Measurements from ENCODE around the gene GAGE12J. TPM values are rescaled to one million over a fixed set of nuclear protein-coding genes. Genes with fewer than 3 reads are reported as not detected.
A peak's percentile ranks its signal among the peaks of the same experiment; 100 is the strongest.
"Not testable (repeated sequence)": the region's sequence is repeated elsewhere in the genome, so short reads cannot be mapped to it uniquely, and the experiment has no call there.

GAGE12J gene
- total and polyA plus RNA-seq, 3 donors from 2014 or later: 8.5 to 14.2 TPM; not detected in 1

DNA sequence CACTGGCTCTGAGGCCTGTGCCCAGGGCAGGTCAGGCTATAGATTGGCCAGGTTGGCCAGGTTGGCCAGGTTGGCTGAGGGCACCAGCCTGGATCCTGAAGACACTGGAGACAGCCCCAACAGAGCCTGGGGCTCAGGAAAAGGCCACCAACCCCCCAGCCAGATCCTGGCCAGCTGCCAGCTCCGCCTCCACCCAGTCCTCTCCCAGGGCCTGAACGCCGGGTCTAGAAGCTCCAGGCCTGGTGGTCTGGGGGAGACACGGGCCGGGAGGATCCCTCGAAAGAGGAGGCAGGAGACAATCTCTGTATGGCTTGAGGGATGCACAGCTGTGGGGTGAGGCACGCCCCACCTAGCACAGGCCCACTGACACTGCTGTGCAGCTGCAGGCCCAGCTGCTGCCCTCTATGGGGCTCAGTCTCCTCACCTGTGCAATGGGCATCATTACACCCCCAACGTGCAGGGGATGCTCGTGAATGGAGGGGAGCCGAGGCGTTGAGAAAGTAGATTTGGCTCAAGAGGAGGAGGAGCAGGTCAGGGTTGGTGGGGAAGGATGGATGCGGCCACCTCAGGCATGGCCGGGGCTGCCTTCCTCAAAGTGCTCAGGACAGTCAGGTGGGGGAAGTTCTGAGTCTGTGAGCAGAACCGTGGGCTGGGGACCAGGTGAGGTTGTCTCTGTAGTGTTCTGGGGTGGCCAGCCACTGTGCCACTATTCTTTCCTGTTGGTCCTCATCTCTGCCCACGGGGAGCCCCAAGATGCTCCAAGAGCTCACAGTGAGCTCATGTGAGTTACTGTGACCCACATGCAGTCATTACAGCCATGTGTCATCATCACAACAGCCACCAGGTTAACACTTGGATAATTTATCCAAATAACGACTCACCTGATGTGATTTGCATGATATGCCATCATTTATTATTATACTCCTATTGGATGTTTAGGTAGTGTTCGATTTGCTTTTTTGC is 29.2 kb upstream of the GAGE12J start:
- Histone ChIP-seq H3K27ac (no peak overlapping the region), H3K27me3 (no peaks in the 10 kb centered on the region), H3K36me3 (ENCODE audit: low read depth, missing control alignments) (no peaks in the 10 kb centered on the region), H3K4me1 (no peaks in the 10 kb centered on the region), H3K9me3 (no peaks in the 10 kb centered on the region), H3K4me3 (no peak overlapping the region)
- intact Hi-C loops (cut with DNase I; ENCODE audit: low total_unique reads): no loop called here
- no peak for TF ChIP-seq POLR2A (IDR thresholded peaks at IDR 0.05)
- TF ChIP-seq, protein P1, sequence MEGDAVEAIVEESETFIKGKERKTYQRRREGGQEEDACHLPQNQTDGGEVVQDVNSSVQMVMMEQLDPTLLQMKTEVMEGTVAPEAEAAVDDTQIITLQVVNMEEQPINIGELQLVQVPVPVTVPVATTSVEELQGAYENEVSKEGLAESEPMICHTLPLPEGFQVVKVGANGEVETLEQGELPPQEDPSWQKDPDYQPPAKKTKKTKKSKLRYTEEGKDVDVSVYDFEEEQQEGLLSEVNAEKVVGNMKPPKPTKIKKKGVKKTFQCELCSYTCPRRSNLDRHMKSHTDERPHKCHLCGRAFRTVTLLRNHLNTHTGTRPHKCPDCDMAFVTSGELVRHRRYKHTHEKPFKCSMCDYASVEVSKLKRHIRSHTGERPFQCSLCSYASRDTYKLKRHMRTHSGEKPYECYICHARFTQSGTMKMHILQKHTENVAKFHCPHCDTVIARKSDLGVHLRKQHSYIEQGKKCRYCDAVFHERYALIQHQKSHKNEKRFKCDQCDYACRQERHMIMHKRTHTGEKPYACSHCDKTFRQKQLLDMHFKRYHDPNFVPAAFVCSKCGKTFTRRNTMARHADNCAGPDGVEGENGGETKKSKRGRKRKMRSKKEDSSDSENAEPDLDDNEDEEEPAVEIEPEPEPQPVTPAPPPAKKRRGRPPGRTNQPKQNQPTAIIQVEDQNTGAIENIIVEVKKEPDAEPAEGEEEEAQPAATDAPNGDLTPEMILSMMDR (IDR thresholded peaks at IDR 0.05): no peak
- no peak for DNase-seq
- 77 to 83% methylated on average over 8 to 16 of the region's 17 CpGs for WGBS, 2 donors

DNA sequence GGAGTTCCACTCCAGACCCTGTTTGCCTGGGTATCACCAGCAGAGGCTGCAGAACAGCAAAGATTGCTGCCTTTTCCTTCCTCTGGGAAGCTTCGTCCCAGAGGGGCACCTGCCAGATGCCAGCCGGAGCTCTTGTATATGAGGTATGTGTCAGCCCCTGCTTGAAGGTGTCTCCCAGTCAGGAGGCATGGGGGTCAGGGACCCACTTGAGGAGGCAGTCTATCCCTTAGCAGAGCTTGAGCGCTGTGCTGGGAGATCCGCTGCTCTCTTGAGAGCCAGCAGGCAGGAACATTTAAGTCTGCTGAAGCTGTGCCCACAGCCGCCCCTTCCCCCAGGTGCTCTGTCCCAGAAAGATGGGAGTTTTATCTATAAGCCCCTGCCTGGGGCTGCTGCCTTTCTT is 22.5 kb upstream of the GAGE12J start:
- 93 to 100% methylated on average over 1 to 2 of the region's 5 CpGs for WGBS, 2 donors
- H3K36me3 ChIP-seq (ENCODE audit: low read depth, missing control alignments); H3K4me1 ChIP-seq; DNase-seq; H3K9me3 ChIP-seq; H3K27ac ChIP-seq; H3K27me3 ChIP-seq; intact Hi-C loops (cut with DNase I; ENCODE audit: low total_unique reads); H3K4me3 ChIP-seq: not testable (repeated sequence)

DNA sequence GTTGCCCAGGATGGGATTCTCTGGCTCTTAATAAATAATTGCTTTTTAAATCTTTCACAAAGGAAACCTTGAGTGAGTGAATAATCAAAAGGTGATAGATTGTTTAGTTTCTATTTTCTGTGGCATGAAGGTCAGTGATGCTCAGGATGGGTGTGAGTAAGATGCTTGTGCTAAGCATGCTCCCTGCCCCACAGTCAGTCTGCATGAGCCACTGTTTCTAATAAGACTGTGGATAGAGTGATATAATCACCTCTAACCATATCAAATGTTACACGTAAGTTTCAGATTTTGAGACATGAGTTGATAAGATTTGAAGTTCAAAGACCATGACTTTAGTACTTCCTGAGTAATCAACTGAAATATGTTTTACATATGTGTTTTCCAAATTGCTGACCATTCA is 21.1 kb upstream of the GAGE12J start:
- Histone ChIP-seq H3K4me1 (no peaks in the 10 kb centered on the region), H3K36me3 (ENCODE audit: low read depth, missing control alignments) (no peaks in the 10 kb centered on the region), H3K9me3 (no peaks in the 10 kb centered on the region), H3K4me3 (no peak overlapping the region), H3K27me3 (no peaks in the 10 kb centered on the region), H3K27ac (no peak overlapping the region)
- TF ChIP-seq, protein P1 (IDR thresholded peaks at IDR 0.05): no peak
- TF ChIP-seq POLR2A (IDR thresholded peaks at IDR 0.05): no peak
- intact Hi-C loops (cut with DNase I; ENCODE audit: low total_unique reads): no loop called here
- WGBS, 2 donors: 71 to 78% methylated on average over 1 of the region's 1 CpG
- no peak for DNase-seq

DNA sequence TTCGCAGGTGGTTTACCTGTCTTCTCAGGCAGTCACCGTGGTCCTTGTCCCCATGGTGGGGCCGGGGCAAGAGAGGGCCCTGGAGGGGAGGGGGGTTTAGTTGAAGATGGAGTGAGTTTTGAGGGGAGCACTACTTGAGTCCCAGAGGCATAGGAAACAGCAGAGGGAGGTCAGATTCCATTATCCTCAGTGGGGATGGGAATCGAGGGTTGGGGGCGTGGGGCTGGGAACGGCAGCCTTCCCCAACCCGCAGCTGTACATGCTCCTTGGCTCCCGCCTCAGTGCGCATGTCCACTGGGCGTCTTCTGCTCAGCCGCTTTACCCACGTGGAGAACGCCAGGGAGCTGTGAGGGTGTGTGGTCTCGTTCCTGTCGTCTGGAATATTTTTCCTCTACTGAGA is 18.5 kb upstream of the GAGE12J start, which contains the start of gene GAGE10:
GAGE10 (plus strand) TSS at position 301 of the 400 bp plus-strand sequence. CDS start 1,214 bp downstream, outside the sequence.
- WGBS, 2 donors: 27 to 57% methylated on average over 2 to 7 of the region's 15 CpGs
- intact Hi-C loops (cut with DNase I; ENCODE audit: low total_unique reads): no loop called here
- no peaks in the 10 kb centered on the region for H3K36me3 ChIP-seq (ENCODE audit: low read depth, missing control alignments)
- no peaks in the 10 kb centered on the region for H3K4me1 ChIP-seq
- no peak within 1 kb of the TSS for H3K27ac ChIP-seq
- no peak for DNase-seq
- no peak within 1 kb of the TSS for H3K4me3 ChIP-seq
- TF ChIP-seq, protein P1 (IDR thresholded peaks at IDR 0.05): no peak
- no peak for TF ChIP-seq POLR2A (IDR thresholded peaks at IDR 0.05)
- H3K27me3 ChIP-seq: no peaks in the 10 kb centered on the region
- no peaks in the 10 kb centered on the region for H3K9me3 ChIP-seq

DNA sequence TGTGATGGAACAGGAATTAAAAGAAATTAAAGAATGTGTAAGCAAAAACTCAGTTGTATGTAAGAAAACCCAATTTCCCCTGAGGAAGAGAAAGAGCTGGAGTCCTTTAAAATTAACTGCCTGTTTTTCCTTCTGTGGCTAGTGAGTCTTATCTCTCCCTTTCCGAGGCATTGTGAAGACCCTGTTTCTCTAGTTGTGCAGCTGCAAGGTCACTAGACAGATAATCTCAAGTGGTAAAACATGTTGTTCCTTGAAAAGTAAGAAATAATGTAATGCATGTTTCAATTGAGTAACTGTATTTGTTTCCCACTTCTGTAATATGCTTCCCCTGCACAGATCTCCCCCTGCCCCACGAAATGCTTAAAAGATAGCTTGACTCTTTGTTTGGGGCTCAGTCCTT is 14.1 kb upstream of the GAGE12J start:
- H3K9me3 ChIP-seq; H3K27me3 ChIP-seq; intact Hi-C loops (cut with DNase I; ENCODE audit: low total_unique reads); H3K4me3 ChIP-seq; H3K36me3 ChIP-seq (ENCODE audit: low read depth, missing control alignments); DNase-seq; H3K4me1 ChIP-seq: not testable (repeated sequence)
- 14 to 45% methylated on average over 2 of the region's 2 CpGs for WGBS, 2 donors
- H3K27ac ChIP-seq: peak overlapping the region; percentile 30 to 86

Measured in testis (tissue), 3 donors.